OCI-LY7 (cell line): ENCODE data around the gene GSX2.

Experiments used
- EZH2phosphoT487 ChIP-seq: fragments of 200-600 bp; sonication (generic); IDR thresholded peaks from 2 replicates; pipeline ENCODE4 v1.6.1; 2018; ENCODE audit warnings: low read depth, borderline replicate concordance, mild to moderate bottlenecking, mixed run types, antibody characterized with exemption, low read length, moderate library complexity, mixed read lengths
- TF ChIP-seq, protein P1 (sequence below): fragments of 200-600 bp; sonication (generic); conservative IDR thresholded peaks from 2 replicates; pipeline ENCODE4 v1.5.1; 2014; ENCODE audit warnings: mild to moderate bottlenecking, antibody characterized with exemption, low read length, moderate library complexity, mixed read lengths

DNA sequence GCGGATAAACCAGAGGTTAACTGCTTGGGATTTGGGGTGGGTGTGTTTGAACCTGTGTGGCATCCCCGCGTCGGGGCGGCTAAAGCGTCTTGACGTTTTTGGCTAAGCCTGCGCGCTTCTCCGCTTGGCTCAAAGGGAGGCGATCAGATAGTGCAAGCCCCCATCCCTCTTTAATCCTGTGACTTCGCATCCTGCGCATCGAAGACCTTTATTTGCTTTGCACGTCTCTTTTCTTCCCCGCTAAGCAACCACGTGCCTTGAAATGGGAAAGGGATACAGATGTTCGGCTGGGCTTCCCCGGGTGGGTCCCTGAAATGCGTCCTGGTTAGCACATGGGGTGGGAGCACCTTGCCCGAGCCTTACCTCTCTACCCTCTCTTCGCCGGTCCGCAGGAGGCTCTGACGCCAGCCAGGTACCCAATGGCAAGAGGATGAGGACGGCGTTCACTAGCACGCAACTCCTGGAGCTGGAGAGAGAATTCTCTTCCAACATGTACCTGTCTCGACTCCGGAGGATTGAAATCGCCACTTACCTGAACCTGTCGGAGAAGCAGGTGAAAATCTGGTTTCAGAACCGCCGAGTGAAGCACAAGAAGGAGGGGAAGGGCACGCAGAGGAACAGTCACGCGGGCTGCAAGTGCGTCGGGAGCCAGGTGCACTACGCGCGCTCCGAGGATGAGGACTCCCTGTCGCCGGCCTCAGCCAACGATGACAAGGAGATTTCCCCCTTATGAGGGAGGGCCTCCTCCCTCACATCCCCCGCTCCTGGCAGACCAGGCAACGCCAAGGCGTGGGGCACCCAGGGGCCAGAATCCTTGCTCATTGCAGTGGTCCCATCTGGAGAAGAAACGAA, 1.5 kb downstream of the GSX2 start:
- TF ChIP-seq EZH2phosphoT487 = no peak
- TF ChIP-seq, protein P1, sequence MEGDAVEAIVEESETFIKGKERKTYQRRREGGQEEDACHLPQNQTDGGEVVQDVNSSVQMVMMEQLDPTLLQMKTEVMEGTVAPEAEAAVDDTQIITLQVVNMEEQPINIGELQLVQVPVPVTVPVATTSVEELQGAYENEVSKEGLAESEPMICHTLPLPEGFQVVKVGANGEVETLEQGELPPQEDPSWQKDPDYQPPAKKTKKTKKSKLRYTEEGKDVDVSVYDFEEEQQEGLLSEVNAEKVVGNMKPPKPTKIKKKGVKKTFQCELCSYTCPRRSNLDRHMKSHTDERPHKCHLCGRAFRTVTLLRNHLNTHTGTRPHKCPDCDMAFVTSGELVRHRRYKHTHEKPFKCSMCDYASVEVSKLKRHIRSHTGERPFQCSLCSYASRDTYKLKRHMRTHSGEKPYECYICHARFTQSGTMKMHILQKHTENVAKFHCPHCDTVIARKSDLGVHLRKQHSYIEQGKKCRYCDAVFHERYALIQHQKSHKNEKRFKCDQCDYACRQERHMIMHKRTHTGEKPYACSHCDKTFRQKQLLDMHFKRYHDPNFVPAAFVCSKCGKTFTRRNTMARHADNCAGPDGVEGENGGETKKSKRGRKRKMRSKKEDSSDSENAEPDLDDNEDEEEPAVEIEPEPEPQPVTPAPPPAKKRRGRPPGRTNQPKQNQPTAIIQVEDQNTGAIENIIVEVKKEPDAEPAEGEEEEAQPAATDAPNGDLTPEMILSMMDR = no peak
